Ovary (tissue), 3 donors: Measurements from ENCODE around the gene HPSE2.

Experiments used
- EP300 ChIP-seq: sonication (generic); formaldehyde crosslinking; IDR thresholded peaks from one replicate; pipeline ENCODE4 v1.6.1; 2017; ENCODE audit warnings: antibody characterized with exemption
- POLR2A ChIP-seq: fragments of 450-650 bp; IDR thresholded peaks from one replicate; pipeline ENCODE4 v1.6.1; 2017; ENCODE audit warnings: antibody characterized with exemption, mild to moderate bottlenecking, moderate library complexity
- TF ChIP-seq, protein P1 (sequence below), 3 donors: fragments of 450-650 bp in 2 of 3; fragments of 200-600 bp in 1 of 3; IDR thresholded peaks; one replicate each; pipeline versions ENCODE4 v1.5.1 to v1.8.0; 2016 to 2022; ENCODE audit warnings: antibody characterized with exemption in 3 of 3, mild to moderate bottlenecking in 1 of 3
- donor health status: DM: no; HTN: no; CAD: no.

- TF ChIP-seq POLR2A: no peak
- TF ChIP-seq EP300: no peak
- TF ChIP-seq, protein P1, sequence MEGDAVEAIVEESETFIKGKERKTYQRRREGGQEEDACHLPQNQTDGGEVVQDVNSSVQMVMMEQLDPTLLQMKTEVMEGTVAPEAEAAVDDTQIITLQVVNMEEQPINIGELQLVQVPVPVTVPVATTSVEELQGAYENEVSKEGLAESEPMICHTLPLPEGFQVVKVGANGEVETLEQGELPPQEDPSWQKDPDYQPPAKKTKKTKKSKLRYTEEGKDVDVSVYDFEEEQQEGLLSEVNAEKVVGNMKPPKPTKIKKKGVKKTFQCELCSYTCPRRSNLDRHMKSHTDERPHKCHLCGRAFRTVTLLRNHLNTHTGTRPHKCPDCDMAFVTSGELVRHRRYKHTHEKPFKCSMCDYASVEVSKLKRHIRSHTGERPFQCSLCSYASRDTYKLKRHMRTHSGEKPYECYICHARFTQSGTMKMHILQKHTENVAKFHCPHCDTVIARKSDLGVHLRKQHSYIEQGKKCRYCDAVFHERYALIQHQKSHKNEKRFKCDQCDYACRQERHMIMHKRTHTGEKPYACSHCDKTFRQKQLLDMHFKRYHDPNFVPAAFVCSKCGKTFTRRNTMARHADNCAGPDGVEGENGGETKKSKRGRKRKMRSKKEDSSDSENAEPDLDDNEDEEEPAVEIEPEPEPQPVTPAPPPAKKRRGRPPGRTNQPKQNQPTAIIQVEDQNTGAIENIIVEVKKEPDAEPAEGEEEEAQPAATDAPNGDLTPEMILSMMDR (IDR thresholded peaks at IDR 0.05): no peak
These were observed 315.3 kb downstream of the HPSE2 start for GRCh38 chr10:98920360-98920759.
